HEK293 (cell line): ENCODE measurements around the gene FTO.
A peak's percentile ranks its signal among the peaks of the same experiment; 100 is the strongest.

Experiments
- CTCF ChIA-PET: fragments of 350-600 bp; formaldehyde crosslinking; extraction: SDS; loops from one replicate; lab custom pipeline; 2021; ENCODE audit warnings: antibody characterized with exemption; lab: Yijun Ruan, JAX
- POLR2A ChIA-PET: fragments of 300-600 bp; formaldehyde crosslinking; extraction: SDS; loops from one replicate; lab custom pipeline; 2020; ENCODE audit warnings: antibody characterized with exemption, inconsistent platforms; lab: Yijun Ruan, JAX
- H3K27ac ChIP-seq: fragments of 200-500 bp; sonication (Bioruptor generic); 2 replicates; pipeline ENCODE4 v1.5.1; 2014; ENCODE audit warnings: low read depth, low read length, control low read depth, inconsistent platforms; ENCODE audit errors: extremely low read depth
- H3K36me3 ChIP-seq, 2 experiments: fragments of 200-500 bp in 1 of 2; sonication (Bioruptor generic) in 1 of 2; 1 replicate in 1 of 2; 2 replicates in 1 of 2; pipeline ENCODE4 v1.5.1; 2014 to 2017; ENCODE audit warnings: inconsistent platforms in 2 of 2, low read length in 2 of 2; ENCODE audit not compliant: control insufficient read depth in 2 of 2, insufficient read depth in 1 of 2
- H3K4me1 ChIP-seq: fragments of 200-500 bp; sonication (Bioruptor generic); 2 replicates; pipeline ENCODE4 v1.5.1; 2014; ENCODE audit warnings: mild to moderate bottlenecking, low read length, inconsistent platforms; ENCODE audit not compliant: control insufficient read depth, insufficient read depth
- H3K4me3 ChIP-seq: 2 replicates; pipeline ENCODE4 v1.5.1; 2011; ENCODE audit warnings: low read depth, mild to moderate bottlenecking, control low read depth, low read length, moderate library complexity
- H3K9me3 ChIP-seq: fragments of 200-500 bp; sonication (Bioruptor generic); 2 replicates; pipeline ENCODE4 v1.5.1; 2014; ENCODE audit warnings: low read depth, low read length, inconsistent platforms; ENCODE audit not compliant: control insufficient read depth, insufficient read depth
- FEZF1 ChIP-seq: fragments of 450-650 bp; formaldehyde crosslinking; IDR thresholded peaks from 2 replicates; pipeline ENCODE4 v1.5.1; 2016; ENCODE audit warnings: missing biosample characterization, missing genetic modification characterization
- GFI1B ChIP-seq: fragments of 450-650 bp; formaldehyde crosslinking; IDR thresholded peaks from 2 replicates; pipeline ENCODE4 v1.5.1; 2016; ENCODE audit warnings: missing biosample characterization, missing genetic modification characterization
- KLF8 ChIP-seq: fragments of 450-650 bp; formaldehyde crosslinking; IDR thresholded peaks from 2 replicates; pipeline ENCODE4 v1.5.1; 2016; ENCODE audit warnings: missing biosample characterization, missing genetic modification characterization
- MEIS1 ChIP-seq: sonication (generic); formaldehyde crosslinking; IDR thresholded peaks from 2 replicates; pipeline ENCODE4 v1.8.1; 2022; ENCODE audit warnings: missing genetic modification reagents, mild to moderate bottlenecking, borderline replicate concordance
- MZF1 ChIP-seq: fragments of 450-650 bp; formaldehyde crosslinking; IDR thresholded peaks from 2 replicates; pipeline ENCODE4 v1.5.1; 2017; ENCODE audit warnings: missing biosample characterization, missing genetic modification characterization, borderline replicate concordance
- OSR2 ChIP-seq: fragments of 450-650 bp; formaldehyde crosslinking; IDR thresholded peaks from 2 replicates; pipeline ENCODE4 v1.5.1; 2016; ENCODE audit warnings: missing biosample characterization, missing genetic modification characterization
- PRDM1 ChIP-seq: fragments of 450-650 bp; formaldehyde crosslinking; IDR thresholded peaks from 2 replicates; pipeline ENCODE4; 2016; ENCODE audit warnings: missing biosample characterization, missing genetic modification characterization
- SP2 ChIP-seq: fragments of 450-650 bp; formaldehyde crosslinking; IDR thresholded peaks from 2 replicates; pipeline ENCODE4 v1.5.1; 2016; ENCODE audit warnings: missing biosample characterization, missing genetic modification characterization
- TRIM28 ChIP-seq: IDR thresholded peaks from 2 replicates; pipeline ENCODE4 v1.6.1; 2011; ENCODE audit warnings: low read length, control low read depth, borderline replicate concordance
- ZBTB17 ChIP-seq: fragments of 450-650 bp; formaldehyde crosslinking; IDR thresholded peaks from 2 replicates; pipeline ENCODE4 v1.5.1; 2016; ENCODE audit warnings: missing biosample characterization, missing genetic modification characterization
- ZBTB7A ChIP-seq: fragments of 450-650 bp; formaldehyde crosslinking; IDR thresholded peaks from 2 replicates; pipeline ENCODE4 v1.5.1; 2016; ENCODE audit warnings: low read depth, missing biosample characterization, missing genetic modification characterization
- ZEB2 ChIP-seq: fragments of 450-650 bp; formaldehyde crosslinking; IDR thresholded peaks from 2 replicates; pipeline ENCODE4 v1.5.1; 2016; ENCODE audit warnings: missing biosample characterization, missing genetic modification characterization
- ZNF266 ChIP-seq: fragments of 450-650 bp; formaldehyde crosslinking; IDR thresholded peaks from 2 replicates; pipeline ENCODE4 v1.5.1; 2016; ENCODE audit warnings: missing biosample characterization, missing genetic modification characterization, low read depth
- ZNF324 ChIP-seq: fragments of 450-650 bp; formaldehyde crosslinking; IDR thresholded peaks from 2 replicates; pipeline ENCODE4 v1.5.1; 2016; ENCODE audit warnings: missing biosample characterization, missing genetic modification characterization
- ZNF416 ChIP-seq: fragments of 450-650 bp; formaldehyde crosslinking; IDR thresholded peaks from 2 replicates; pipeline ENCODE4 v1.5.1; 2016; ENCODE audit warnings: missing biosample characterization, missing genetic modification characterization
- ZNF596 ChIP-seq: fragments of 450-650 bp; IDR thresholded peaks from 2 replicates; pipeline ENCODE4 v1.5.0; 2018; ENCODE audit warnings: missing biosample characterization, mild to moderate bottlenecking, missing genetic modification characterization, moderate library complexity
- ZNF600 ChIP-seq: fragments of 450-650 bp; formaldehyde crosslinking; IDR thresholded peaks from 2 replicates; pipeline ENCODE4 v1.5.1; 2016; ENCODE audit warnings: missing biosample characterization, missing genetic modification characterization
- ZNF623 ChIP-seq: fragments of 450-650 bp; formaldehyde crosslinking; IDR thresholded peaks from 2 replicates; pipeline ENCODE4 v1.5.1; 2016; ENCODE audit warnings: missing biosample characterization, missing genetic modification characterization
- ZNF624 ChIP-seq: fragments of 450-650 bp; formaldehyde crosslinking; IDR thresholded peaks from 2 replicates; pipeline ENCODE4 v1.5.1; 2017; ENCODE audit warnings: missing biosample characterization, missing genetic modification characterization
- ZNF664 ChIP-seq: fragments of 450-650 bp; formaldehyde crosslinking; IDR thresholded peaks from 2 replicates; pipeline ENCODE4 v1.5.1; 2016; ENCODE audit warnings: missing biosample characterization, missing genetic modification characterization
- ZNF701 ChIP-seq: fragments of 450-650 bp; formaldehyde crosslinking; IDR thresholded peaks from 2 replicates; pipeline ENCODE4 v1.5.1; 2016; ENCODE audit warnings: missing biosample characterization, missing genetic modification characterization
- ZNF768 ChIP-seq: fragments of 450-650 bp; formaldehyde crosslinking; IDR thresholded peaks from 2 replicates; pipeline ENCODE4 v1.5.1; 2018; ENCODE audit warnings: missing biosample characterization, mild to moderate bottlenecking, missing genetic modification characterization
- ZNF776 ChIP-seq: fragments of 450-650 bp; formaldehyde crosslinking; IDR thresholded peaks from 2 replicates; pipeline ENCODE4 v1.5.0; 2017; ENCODE audit warnings: missing biosample characterization, missing genetic modification characterization, borderline replicate concordance
- ZNF777 ChIP-seq: fragments of 450-650 bp; formaldehyde crosslinking; IDR thresholded peaks from 2 replicates; pipeline ENCODE4 v1.5.1; 2017; ENCODE audit warnings: missing biosample characterization, missing genetic modification characterization, borderline replicate concordance
- ZNF843 ChIP-seq: fragments of 450-650 bp; formaldehyde crosslinking; IDR thresholded peaks from 2 replicates; pipeline ENCODE4 v1.5.1; 2016; ENCODE audit warnings: missing biosample characterization, missing genetic modification characterization
- TF ChIP-seq, protein P1 (sequence below): fragments of 450-650 bp; formaldehyde crosslinking; IDR thresholded peaks from 2 replicates; pipeline ENCODE4 v1.5.1; 2016; ENCODE audit warnings: missing biosample characterization, missing genetic modification characterization
- TF ChIP-seq, protein P2 (sequence below): sonication (generic); formaldehyde crosslinking; IDR thresholded peaks from 2 replicates; pipeline ENCODE4 v1.8.1; 2022; ENCODE audit warnings: mild to moderate bottlenecking, moderate library complexity, missing genetic modification reagents
- TF ChIP-seq, protein P3 (sequence below): fragments of 450-650 bp; IDR thresholded peaks from 2 replicates; pipeline ENCODE4 v1.5.1; 2018; ENCODE audit warnings: missing biosample characterization, missing genetic modification characterization

The FTO gene

DNA sequence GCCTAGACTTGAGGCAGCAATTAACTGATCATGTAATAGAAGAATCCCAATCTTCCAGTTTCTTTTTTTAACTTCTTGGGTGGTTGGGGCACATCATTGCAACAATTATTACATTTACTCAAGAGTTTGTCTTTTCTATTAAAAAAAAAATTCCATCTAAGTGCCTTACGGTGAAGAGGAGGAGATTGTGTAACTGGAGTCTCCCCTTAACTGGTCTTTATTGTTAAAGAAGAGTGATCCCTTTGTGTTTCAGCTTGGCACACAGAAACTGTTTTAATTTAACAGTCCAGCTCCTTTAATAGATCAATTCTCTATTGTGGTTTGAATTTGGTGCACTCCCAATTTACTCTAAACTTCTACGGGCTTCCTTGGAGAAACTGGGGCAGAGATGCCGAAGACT, 75.2 kb downstream of the FTO start:
- H3K4me1 ChIP-seq, result peaks cover 33% of the 10 kb centered on the region
- CTCF ChIA-PET, result interaction anchor here (0.5 kb wide), 2 partner anchors 476 to 1333 kb away, joined by 3 read pairs; no protein-coding TSS in a partner anchor
- no peak for TF ChIP-seq ZNF416 (tag by site-specific recombination)
- TF ChIP-seq MEIS1 (CRISPR knock-in tag), result no peak
- no peak for TF ChIP-seq ZNF623 (tag by site-specific recombination)
- TF ChIP-seq ZNF266 (tag by site-specific recombination), result no peak
- TF ChIP-seq TRIM28, result no peak
- TF ChIP-seq FEZF1 (tag by site-specific recombination), result no peak
- no peak for TF ChIP-seq ZNF664 (tag by site-specific recombination)
- no peak for TF ChIP-seq MZF1 (tag by site-specific recombination)
- TF ChIP-seq ZNF701 (tag by site-specific recombination), result no peak
- TF ChIP-seq ZBTB7A (tag by site-specific recombination), result no peak
- TF ChIP-seq, protein P1, sequence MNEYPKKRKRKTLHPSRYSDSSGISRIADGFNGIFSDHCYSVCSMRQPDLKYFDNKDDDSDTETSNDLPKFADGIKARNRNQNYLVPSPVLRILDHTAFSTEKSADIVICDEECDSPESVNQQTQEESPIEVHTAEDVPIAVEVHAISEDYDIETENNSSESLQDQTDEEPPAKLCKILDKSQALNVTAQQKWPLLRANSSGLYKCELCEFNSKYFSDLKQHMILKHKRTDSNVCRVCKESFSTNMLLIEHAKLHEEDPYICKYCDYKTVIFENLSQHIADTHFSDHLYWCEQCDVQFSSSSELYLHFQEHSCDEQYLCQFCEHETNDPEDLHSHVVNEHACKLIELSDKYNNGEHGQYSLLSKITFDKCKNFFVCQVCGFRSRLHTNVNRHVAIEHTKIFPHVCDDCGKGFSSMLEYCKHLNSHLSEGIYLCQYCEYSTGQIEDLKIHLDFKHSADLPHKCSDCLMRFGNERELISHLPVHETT (tag by site-specific recombination), result no peak
- TF ChIP-seq OSR2, result no peak
- no peak for TF ChIP-seq ZNF596 (tag by site-specific recombination)
- TF ChIP-seq GFI1B (tag by site-specific recombination), result no peak
- no peak for TF ChIP-seq ZEB2
- no peak for TF ChIP-seq SP2 (tag by site-specific recombination)
- no peak for TF ChIP-seq KLF8 (tag by site-specific recombination)
- TF ChIP-seq PRDM1 (tag by site-specific recombination), result no peak
- TF ChIP-seq ZNF777 (tag by site-specific recombination), result no peak
- no peak for TF ChIP-seq ZNF624 (tag by site-specific recombination)

DNA sequence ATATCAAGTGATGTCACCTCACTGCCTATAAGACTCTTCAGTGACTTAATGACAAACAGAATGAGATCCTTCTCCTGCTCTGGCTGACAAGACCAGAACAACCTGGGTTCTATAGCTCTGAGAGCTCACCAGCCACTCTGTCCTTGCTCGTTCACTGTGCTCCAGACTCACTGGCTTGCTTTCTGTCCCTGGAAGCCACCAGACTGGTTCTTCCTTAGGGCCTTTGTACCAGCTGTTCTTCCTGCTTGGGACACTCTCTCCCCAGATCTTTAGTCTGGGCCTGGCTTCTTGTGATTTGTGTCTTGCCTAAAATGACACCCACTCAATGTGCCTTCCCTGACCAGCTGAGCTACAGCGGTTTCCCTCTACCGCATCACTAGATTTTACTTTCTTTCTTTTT, 76.1 kb downstream of the FTO start:
- Histone ChIP-seq H3K9me3 (no peaks in the 10 kb centered on the region), H3K4me1 (peaks cover 39% of the 10 kb centered on the region), H3K4me3 (no peak overlapping the region), H3K36me3 (no peaks in the 10 kb centered on the region), H3K27ac (no peak overlapping the region)
- ChIA-PET POLR2A (no interaction called here), CTCF (no interaction called here)
- TF ChIP-seq ZNF600 (tag by site-specific recombination), result 0 out of 2 replicates have a peak, but pooled peaks have one; percentile 42
- no peak for TF ChIP-seq ZNF843 (tag by site-specific recombination)

More for the DNA sequence above, 75.2 kb downstream of the FTO start:
- H3K36me3 ChIP-seq, result no peaks in the 10 kb centered on the region
- no peaks in the 10 kb centered on the region for H3K9me3 ChIP-seq
- POLR2A ChIA-PET, result no interaction called here
- no peak overlapping the region for H3K27ac ChIP-seq
- H3K4me3 ChIP-seq, result no peak overlapping the region

DNA sequence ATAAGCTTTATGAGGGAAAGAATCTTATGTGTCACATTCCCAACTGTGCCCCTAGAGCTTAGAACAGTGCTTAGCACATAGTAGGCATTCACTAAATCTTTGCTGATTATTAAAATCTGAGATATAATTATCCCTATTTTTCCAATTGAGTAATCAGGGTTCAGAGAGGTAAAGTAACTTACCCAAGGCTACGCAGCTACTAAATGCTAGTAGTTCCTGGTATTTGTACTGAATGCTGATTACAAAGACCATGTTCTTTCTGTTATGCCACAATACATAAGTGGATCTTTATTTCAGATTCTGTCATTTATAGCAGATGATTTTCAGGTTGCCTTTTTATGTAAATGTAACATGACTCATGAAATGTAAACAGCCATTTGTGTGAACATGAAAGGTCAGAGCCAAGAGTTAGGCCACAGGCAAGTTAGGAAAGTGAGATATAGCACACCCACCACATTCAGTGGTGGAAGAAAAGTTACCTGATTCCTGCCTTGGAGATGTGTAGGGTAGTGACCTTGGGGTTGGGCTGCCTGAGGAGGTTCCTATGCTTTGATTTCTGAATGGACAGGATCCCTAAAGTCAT, 77.2 kb downstream of the FTO start:
- ChIA-PET CTCF (no interaction called here), POLR2A (no interaction called here)
- Histone ChIP-seq H3K36me3 (no peaks in the 10 kb centered on the region), H3K27ac (no peak overlapping the region), H3K4me3 (no peak overlapping the region), H3K4me1 (peaks cover 29% of the 10 kb centered on the region), H3K9me3 (no peaks in the 10 kb centered on the region)
- TF ChIP-seq ZNF768 (peak; percentile 56; the same call in 1 of the 2 replicates), OSR2 (peak; percentile 23; the same call in 1 of the 2 replicates), ZNF843 (tag by site-specific recombination) (peak; percentile 61; the same call in 1 of the 2 replicates), ZNF324 (no peak), ZBTB17 (tag by site-specific recombination) (peak; percentile 35; the same call in 1 of the 2 replicates), FEZF1 (tag by site-specific recombination) (peak; percentile 77), ZNF776 (tag by site-specific recombination) (no peak)
- TF ChIP-seq, protein P2, sequence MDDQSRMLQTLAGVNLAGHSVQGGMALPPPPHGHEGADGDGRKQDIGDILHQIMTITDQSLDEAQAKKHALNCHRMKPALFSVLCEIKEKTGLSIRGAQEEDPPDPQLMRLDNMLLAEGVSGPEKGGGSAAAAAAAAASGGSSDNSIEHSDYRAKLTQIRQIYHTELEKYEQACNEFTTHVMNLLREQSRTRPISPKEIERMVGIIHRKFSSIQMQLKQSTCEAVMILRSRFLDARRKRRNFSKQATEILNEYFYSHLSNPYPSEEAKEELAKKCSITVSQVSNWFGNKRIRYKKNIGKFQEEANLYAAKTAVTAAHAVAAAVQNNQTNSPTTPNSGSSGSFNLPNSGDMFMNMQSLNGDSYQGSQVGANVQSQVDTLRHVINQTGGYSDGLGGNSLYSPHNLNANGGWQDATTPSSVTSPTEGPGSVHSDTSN (CRISPR knock-in tag), result no peak
- TF ChIP-seq, protein P3, sequence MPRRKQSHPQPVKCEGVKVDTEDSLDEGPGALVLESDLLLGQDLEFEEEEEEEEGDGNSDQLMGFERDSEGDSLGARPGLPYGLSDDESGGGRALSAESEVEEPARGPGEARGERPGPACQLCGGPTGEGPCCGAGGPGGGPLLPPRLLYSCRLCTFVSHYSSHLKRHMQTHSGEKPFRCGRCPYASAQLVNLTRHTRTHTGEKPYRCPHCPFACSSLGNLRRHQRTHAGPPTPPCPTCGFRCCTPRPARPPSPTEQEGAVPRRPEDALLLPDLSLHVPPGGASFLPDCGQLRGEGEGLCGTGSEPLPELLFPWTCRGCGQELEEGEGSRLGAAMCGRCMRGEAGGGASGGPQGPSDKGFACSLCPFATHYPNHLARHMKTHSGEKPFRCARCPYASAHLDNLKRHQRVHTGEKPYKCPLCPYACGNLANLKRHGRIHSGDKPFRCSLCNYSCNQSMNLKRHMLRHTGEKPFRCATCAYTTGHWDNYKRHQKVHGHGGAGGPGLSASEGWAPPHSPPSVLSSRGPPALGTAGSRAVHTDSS (tag by site-specific recombination), result no peak
- TF ChIP-seq, protein P1 (tag by site-specific recombination), result no peak
